ENCODE results near the gene POLR2F. TPM values are rescaled to one million over a fixed set of nuclear protein-coding genes. Genes with fewer than 3 reads are reported as not detected.

The POLR2F gene
- 128 to 138 TPM (median 132 TPM) in 3 replicates for total RNA-seq (2021)
- percentile 48 among the genes with signal in this experiment for Bru-seq, nascent RNA
- long read RNA-seq, experiment 1, transcript POLR2F-205 (5 exons, 2,106 nt) = major isoform, 112 of 129 reads
- long read RNA-seq, experiment 1, partial matches to known transcripts = 3 of 129 reads
- long read RNA-seq, experiment 1, other reads (novel, unspliced or antisense) = 7 of 129 reads
- long read RNA-seq, experiment 2, transcript POLR2F-205 (5 exons, 2,106 nt) = major isoform, 75 of 121 reads
- long read RNA-seq, experiment 2, partial matches to known transcripts = 13 of 121 reads
- long read RNA-seq, experiment 2, other reads (novel, unspliced or antisense) = 30 of 121 reads
- long read RNA-seq, experiment 3, transcript POLR2F-213 (4 exons, 760 nt) = major isoform, 5 of 8 reads
- long read RNA-seq, experiment 3, partial matches to known transcripts = 0 of 8 reads
- long read RNA-seq, experiment 3, other reads (novel, unspliced or antisense) = 0 of 8 reads

DNA sequence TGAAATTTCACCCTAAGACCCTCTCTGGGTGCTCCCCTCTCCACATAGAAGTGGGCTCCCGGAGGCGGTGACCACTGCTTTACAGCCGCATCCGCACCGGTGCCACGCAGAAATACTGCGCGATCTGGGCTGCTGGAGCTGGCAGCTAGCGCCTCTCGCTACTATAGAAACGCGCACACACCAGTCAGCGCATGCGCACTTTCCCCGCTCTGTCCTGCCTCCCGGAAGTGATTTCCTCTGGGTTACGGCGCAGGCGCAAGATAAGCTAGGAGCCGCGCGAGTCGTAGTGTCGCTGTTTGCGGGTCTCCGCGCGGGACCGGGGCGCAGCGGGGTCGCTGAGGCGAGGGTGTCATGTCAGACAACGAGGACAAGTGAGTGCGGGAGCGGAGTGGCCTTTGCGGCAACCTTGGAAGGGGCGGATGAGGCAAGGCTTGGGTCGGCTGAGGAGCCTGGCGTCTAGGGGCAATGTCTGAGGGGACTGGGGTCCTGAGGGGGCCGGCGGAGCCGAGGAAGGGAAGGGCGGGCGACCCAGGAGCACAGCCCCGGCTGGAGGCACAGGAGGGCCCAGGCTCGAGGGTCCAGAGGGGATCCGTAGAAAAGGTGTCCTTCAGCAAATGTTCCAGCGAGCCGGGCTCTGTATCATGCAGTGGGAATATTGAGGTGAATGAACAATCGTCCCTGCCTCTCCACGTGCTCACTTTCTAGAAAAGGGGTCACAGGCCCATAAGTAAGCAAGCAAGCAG, at the start of gene POLR2F, which contains the start of gene C22orf23:
Gene POLR2F, plus strand, starts transcription at position 263 of the 743 bp plus-strand sequence. Its CDS starts 89 bp downstream, at position 352.
Gene C22orf23, minus strand, starts transcription at position 165 of the 743 bp plus-strand sequence. CDS start 452 bp downstream, outside the sequence.
- H3K27ac Mint-ChIP-seq = peak within 1 kb of the TSS; percentile 95
- peaks cover 24% of the 10 kb centered on the region for H3K4me1 Mint-ChIP-seq
- peak; percentile 86 for ATAC-seq
- peak within 1 kb of the TSS; percentile 95 for H3K4me3 Mint-ChIP-seq
- H3K36me3 Mint-ChIP-seq = peaks cover 19% of the 10 kb centered on the region
- H3K9me3 Mint-ChIP-seq = no peaks in the 10 kb centered on the region
- ChIA-PET POLR2A (interaction anchor here (0.7 to 1.5 kb wide), 5 partner anchors 10 to 1812 kb away, joined by 3 to 4 read pairs (median 3); no protein-coding TSS in a partner anchor), CTCF (interaction anchor here (0.5 to 3.6 kb wide), 12 partner anchors 12 to 310 kb away, joined by 3 to 23 read pairs (median 4); partner anchors contain the start of gene MICALL1)
- DNase-seq (ENCODE audit: low spot score) = peak; percentile 96
- H3K27me3 Mint-ChIP-seq (ENCODE audit: low read depth) = peaks cover 16% of the 10 kb centered on the region
- no peak for TF ChIP-seq CBFB (CRISPR knock-in tag; IDR thresholded peaks at IDR 0.05; ENCODE audit: low read depth)
- TF ChIP-seq, protein P1, sequence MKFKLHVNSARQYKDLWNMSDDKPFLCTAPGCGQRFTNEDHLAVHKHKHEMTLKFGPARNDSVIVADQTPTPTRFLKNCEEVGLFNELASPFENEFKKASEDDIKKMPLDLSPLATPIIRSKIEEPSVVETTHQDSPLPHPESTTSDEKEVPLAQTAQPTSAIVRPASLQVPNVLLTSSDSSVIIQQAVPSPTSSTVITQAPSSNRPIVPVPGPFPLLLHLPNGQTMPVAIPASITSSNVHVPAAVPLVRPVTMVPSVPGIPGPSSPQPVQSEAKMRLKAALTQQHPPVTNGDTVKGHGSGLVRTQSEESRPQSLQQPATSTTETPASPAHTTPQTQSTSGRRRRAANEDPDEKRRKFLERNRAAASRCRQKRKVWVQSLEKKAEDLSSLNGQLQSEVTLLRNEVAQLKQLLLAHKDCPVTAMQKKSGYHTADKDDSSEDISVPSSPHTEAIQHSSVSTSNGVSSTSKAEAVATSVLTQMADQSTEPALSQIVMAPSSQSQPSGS (CRISPR knock-in tag; IDR thresholded peaks at IDR 0.05; ENCODE audit: borderline replicate concordance, low read depth) = no peak
- no peak for TF ChIP-seq ATF1 (CRISPR knock-in tag; IDR thresholded peaks at IDR 0.05)
- no peak for TF ChIP-seq MYBL2 (CRISPR knock-in tag; IDR thresholded peaks at IDR 0.05)
- no peak for TF ChIP-seq JUN (CRISPR knock-in tag; IDR thresholded peaks at IDR 0.05)
- TF ChIP-seq ZNF423 (CRISPR knock-in tag; IDR thresholded peaks at IDR 0.05) = no peak
- TF ChIP-seq SMAD3 (CRISPR knock-in tag; IDR thresholded peaks at IDR 0.05; ENCODE audit: borderline replicate concordance) = no peak
- TF ChIP-seq ZNF121 (CRISPR knock-in tag; IDR thresholded peaks at IDR 0.05) = no peak
- TF ChIP-seq GTF2I (CRISPR knock-in tag; conservative IDR thresholded peaks at IDR 0.05) = no peak
- no peak for TF ChIP-seq RELA (CRISPR knock-in tag; IDR thresholded peaks at IDR 0.05; ENCODE audit: borderline replicate concordance)
- TF ChIP-seq, protein P2, sequence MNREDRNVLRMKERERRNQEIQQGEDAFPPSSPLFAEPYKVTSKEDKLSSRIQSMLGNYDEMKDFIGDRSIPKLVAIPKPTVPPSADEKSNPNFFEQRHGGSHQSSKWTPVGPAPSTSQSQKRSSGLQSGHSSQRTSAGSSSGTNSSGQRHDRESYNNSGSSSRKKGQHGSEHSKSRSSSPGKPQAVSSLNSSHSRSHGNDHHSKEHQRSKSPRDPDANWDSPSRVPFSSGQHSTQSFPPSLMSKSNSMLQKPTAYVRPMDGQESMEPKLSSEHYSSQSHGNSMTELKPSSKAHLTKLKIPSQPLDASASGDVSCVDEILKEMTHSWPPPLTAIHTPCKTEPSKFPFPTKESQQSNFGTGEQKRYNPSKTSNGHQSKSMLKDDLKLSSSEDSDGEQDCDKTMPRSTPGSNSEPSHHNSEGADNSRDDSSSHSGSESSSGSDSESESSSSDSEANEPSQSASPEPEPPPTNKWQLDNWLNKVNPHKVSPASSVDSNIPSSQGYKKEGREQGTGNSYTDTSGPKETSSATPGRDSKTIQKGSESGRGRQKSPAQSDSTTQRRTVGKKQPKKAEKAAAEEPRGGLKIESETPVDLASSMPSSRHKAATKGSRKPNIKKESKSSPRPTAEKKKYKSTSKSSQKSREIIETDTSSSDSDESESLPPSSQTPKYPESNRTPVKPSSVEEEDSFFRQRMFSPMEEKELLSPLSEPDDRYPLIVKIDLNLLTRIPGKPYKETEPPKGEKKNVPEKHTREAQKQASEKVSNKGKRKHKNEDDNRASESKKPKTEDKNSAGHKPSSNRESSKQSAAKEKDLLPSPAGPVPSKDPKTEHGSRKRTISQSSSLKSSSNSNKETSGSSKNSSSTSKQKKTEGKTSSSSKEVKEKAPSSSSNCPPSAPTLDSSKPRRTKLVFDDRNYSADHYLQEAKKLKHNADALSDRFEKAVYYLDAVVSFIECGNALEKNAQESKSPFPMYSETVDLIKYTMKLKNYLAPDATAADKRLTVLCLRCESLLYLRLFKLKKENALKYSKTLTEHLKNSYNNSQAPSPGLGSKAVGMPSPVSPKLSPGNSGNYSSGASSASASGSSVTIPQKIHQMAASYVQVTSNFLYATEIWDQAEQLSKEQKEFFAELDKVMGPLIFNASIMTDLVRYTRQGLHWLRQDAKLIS (CRISPR knock-in tag; IDR thresholded peaks at IDR 0.05; ENCODE audit: borderline replicate concordance) = no peak
- TF ChIP-seq, protein P3, sequence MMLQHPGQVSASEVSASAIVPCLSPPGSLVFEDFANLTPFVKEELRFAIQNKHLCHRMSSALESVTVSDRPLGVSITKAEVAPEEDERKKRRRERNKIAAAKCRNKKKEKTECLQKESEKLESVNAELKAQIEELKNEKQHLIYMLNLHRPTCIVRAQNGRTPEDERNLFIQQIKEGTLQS (CRISPR knock-in tag; conservative IDR thresholded peaks at IDR 0.05) = no peak
- TF ChIP-seq NFYB (CRISPR knock-in tag; conservative IDR thresholded peaks at IDR 0.05; ENCODE audit: low read depth) = no peak
- TF ChIP-seq, protein P4, sequence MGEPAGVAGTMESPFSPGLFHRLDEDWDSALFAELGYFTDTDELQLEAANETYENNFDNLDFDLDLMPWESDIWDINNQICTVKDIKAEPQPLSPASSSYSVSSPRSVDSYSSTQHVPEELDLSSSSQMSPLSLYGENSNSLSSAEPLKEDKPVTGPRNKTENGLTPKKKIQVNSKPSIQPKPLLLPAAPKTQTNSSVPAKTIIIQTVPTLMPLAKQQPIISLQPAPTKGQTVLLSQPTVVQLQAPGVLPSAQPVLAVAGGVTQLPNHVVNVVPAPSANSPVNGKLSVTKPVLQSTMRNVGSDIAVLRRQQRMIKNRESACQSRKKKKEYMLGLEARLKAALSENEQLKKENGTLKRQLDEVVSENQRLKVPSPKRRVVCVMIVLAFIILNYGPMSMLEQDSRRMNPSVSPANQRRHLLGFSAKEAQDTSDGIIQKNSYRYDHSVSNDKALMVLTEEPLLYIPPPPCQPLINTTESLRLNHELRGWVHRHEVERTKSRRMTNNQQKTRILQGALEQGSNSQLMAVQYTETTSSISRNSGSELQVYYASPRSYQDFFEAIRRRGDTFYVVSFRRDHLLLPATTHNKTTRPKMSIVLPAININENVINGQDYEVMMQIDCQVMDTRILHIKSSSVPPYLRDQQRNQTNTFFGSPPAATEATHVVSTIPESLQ (CRISPR knock-in tag; IDR thresholded peaks at IDR 0.05) = no peak
- peak; percentile 74; the same call in 1 of the 2 replicates for TF ChIP-seq GABPB1 (CRISPR knock-in tag; IDR thresholded peaks at IDR 0.05)
- TF ChIP-seq, protein P5, sequence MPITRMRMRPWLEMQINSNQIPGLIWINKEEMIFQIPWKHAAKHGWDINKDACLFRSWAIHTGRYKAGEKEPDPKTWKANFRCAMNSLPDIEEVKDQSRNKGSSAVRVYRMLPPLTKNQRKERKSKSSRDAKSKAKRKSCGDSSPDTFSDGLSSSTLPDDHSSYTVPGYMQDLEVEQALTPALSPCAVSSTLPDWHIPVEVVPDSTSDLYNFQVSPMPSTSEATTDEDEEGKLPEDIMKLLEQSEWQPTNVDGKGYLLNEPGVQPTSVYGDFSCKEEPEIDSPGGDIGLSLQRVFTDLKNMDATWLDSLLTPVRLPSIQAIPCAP (CRISPR knock-in tag; IDR thresholded peaks at IDR 0.05) = no peak
- TF ChIP-seq, protein P6, sequence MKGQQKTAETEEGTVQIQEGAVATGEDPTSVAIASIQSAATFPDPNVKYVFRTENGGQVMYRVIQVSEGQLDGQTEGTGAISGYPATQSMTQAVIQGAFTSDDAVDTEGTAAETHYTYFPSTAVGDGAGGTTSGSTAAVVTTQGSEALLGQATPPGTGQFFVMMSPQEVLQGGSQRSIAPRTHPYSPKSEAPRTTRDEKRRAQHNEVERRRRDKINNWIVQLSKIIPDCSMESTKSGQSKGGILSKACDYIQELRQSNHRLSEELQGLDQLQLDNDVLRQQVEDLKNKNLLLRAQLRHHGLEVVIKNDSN (CRISPR knock-in tag; IDR thresholded peaks at IDR 0.05) = no peak
- TF ChIP-seq, protein P7, sequence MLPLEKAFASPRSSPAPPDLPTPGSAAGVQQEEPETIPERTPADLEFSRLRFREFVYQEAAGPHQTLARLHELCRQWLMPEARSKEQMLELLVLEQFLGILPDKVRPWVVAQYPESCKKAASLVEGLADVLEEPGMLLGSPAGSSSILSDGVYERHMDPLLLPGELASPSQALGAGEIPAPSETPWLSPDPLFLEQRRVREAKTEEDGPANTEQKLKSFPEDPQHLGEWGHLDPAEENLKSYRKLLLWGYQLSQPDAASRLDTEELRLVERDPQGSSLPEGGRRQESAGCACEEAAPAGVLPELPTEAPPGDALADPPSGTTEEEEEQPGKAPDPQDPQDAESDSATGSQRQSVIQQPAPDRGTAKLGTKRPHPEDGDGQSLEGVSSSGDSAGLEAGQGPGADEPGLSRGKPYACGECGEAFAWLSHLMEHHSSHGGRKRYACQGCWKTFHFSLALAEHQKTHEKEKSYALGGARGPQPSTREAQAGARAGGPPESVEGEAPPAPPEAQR (CRISPR knock-in tag; IDR thresholded peaks at IDR 0.05) = no peak
- TF ChIP-seq ZNF317 (CRISPR knock-in tag; IDR thresholded peaks at IDR 0.05; ENCODE audit: borderline replicate concordance, low read depth) = no peak
- TF ChIP-seq, protein P8, sequence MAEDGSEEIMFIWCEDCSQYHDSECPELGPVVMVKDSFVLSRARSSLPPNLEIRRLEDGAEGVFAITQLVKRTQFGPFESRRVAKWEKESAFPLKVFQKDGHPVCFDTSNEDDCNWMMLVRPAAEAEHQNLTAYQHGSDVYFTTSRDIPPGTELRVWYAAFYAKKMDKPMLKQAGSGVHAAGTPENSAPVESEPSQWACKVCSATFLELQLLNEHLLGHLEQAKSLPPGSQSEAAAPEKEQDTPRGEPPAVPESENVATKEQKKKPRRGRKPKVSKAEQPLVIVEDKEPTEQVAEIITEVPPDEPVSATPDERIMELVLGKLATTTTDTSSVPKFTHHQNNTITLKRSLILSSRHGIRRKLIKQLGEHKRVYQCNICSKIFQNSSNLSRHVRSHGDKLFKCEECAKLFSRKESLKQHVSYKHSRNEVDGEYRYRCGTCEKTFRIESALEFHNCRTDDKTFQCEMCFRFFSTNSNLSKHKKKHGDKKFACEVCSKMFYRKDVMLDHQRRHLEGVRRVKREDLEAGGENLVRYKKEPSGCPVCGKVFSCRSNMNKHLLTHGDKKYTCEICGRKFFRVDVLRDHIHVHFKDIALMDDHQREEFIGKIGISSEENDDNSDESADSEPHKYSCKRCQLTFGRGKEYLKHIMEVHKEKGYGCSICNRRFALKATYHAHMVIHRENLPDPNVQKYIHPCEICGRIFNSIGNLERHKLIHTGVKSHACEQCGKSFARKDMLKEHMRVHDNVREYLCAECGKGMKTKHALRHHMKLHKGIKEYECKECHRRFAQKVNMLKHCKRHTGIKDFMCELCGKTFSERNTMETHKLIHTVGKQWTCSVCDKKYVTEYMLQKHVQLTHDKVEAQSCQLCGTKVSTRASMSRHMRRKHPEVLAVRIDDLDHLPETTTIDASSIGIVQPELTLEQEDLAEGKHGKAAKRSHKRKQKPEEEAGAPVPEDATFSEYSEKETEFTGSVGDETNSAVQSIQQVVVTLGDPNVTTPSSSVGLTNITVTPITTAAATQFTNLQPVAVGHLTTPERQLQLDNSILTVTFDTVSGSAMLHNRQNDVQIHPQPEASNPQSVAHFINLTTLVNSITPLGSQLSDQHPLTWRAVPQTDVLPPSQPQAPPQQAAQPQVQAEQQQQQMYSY (CRISPR knock-in tag; IDR thresholded peaks at IDR 0.05) = no peak
- TF ChIP-seq NR1H2 (CRISPR knock-in tag; IDR thresholded peaks at IDR 0.05) = no peak

Data from WTC11 (cell line).